HG02973 (cell line): ENCODE measurements around the gene CBY2.
"Not testable (repeated sequence)": the region's sequence is repeated elsewhere in the genome, so short reads cannot be mapped to it uniquely, and the experiment has no call there.

Source experiments
- ATAC-seq: cut with Tn5 transposase; IDR thresholded peaks from one replicate; pipeline ENCODE4 v1.9.1; 2021; ENCODE audit warnings: moderate library complexity; ENCODE audit not compliant: unreplicated experiment

The CBY2 gene

DNA sequence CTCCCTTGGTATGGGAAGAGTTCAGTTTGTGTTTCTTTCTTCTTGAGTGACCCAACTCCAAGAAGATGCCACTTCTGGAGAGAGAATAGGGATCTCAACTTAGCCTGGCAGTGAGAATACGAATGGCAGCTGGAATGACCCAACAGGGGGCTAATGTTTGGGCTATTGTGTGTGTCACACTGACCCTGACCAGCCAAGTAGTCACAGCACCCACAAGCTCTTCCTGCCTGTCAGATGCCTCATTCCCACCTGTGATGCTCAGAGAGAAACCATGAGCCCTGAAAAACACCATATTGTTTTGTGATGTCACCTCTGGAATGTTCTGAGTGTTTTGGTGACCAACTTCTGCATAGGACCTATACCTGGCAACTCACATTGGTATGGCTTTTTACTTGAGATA is at the start of gene CBY2:
Gene CBY2, plus strand, starts transcription at position 233 of the 400 bp plus-strand sequence. Its CDS starts 71 bp downstream, at position 304.
- no peak for ATAC-seq

GRCh38 chr13:45654633-45655349 is 47.3 kb upstream of the CBY2 start:
- no peak for ATAC-seq

GRCh38 chr13:45658586-45659235 is 43.4 kb upstream of the CBY2 start:
- ATAC-seq = no peak

GRCh38 chr13:45659536-45659935 is 42.6 kb upstream of the CBY2 start:
- no peak for ATAC-seq

- not testable (repeated sequence) for ATAC-seq
Observed at GRCh38 chr13:45660458-45660857, 41.7 kb upstream of the CBY2 start.

DNA sequence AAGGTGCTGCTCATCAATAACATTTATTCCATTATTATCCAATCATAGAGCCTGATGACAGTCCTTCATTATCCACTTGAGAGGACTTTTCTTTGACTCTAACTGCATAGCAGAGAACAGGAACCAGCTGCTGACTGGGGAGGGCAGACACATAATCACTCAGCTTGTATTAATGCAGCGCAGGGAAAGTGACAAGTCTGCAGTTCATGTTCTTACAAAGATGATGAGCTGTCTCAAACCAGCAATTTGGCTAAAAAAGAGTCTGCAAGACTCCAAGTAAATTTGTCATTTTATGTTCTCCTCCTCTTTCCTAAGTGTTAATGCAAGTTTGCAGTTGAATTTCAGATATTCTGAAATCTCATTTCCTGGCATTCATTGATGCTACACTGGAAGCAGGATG is 40.0 kb upstream of the CBY2 start:
- no peak for ATAC-seq

DNA sequence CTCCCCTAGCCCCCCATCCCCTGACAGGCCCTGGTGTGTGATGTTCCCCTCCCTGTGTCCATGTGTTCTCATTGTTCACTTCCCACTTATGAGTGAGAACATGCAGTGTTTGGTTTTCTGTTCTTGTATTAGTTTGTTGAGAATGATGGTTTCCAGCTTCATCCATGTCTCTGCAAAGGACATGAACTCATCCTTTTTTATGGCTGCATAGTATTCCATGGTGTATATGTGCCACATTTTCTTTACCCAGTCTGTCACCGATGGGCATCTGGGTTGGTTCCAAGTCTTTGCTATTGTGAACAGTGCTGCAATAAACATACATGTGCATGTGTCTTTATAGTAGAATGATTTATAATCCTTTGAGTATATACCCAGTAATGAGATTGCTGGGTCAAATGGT is 39.2 kb upstream of the CBY2 start:
- ATAC-seq = not testable (repeated sequence)

- not testable (repeated sequence) for ATAC-seq
Observed at GRCh38 chr13:45669626-45670025, 32.5 kb upstream of the CBY2 start.

DNA sequence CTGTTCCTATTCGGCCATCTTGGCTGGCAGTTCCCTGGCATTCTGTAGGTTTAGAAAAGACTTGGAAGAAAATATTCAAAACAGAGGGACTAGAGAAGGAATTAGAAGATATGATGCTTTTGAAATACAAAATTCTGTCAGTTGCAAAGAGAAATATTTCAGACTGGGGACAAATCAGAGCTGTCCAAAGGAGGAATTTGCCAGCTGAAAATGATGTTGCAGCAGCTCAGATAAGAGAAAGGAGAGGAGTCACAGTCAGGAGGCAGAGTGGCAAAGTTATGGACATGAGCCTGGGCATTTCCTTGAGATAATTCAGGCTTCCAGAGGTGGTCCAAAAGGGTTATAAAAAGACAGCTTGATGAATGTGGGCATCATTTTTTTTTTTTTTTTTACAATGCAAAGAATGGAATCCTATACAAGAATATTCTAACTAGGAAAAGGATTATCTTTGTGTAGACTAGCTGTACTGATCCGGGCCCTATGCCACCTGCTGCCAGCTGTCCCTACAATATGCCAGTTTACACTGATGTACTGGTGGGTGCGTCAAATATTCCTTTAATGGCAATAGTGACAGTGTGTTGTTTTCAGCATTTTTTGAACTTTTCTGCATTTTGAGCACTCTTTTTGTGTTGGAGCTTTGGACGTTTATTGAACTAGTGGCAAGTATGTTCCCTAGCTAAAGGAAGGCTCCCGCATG is 31.8 kb upstream of the CBY2 start:
- ATAC-seq = no peak

DNA sequence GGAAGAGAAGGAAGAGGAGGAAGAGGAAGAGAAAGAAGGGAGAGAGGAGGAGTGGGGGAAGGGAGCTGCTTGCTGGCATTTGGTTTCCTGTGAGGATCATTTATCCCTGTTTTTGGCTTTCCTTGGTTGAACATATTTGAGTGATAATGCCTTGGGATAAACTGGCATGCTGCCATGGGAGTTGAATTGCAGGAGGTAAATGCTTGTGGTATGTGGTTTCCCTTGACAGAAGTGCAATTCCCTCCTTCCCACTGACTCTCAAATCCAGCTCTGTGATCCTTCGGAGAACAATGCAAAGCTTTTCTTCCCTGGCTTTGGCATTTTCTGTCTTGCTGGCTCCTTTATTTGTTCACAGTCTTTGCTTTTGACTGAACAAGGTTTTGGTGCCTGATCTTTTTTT is 27.2 kb upstream of the CBY2 start:
- no peak for ATAC-seq

DNA sequence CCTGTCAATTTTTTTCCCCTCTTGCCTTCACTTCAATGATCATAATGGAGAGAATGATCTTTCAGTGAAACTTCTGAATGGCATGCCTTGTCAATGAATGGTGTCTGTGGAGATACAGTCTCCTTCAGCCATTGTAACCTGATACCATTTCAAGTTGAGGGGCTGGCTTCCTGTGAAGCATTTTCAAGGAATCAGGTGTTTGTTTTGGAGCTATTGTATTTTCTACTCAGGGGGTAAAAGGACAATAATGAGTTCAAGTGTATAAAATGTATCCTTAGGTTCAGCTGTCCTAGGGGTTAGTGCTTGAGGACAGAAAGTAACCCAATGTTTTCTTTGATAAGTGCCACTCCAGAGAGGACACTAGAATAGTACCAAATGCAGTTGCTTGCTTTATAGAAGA is 23.8 kb upstream of the CBY2 start:
- ATAC-seq = no peak

- no peak for ATAC-seq
Observed at GRCh38 chr13:45681113-45681512, 21.0 kb upstream of the CBY2 start.

GRCh38 chr13:45682494-45683008 is 19.6 kb upstream of the CBY2 start:
- no peak for ATAC-seq

DNA sequence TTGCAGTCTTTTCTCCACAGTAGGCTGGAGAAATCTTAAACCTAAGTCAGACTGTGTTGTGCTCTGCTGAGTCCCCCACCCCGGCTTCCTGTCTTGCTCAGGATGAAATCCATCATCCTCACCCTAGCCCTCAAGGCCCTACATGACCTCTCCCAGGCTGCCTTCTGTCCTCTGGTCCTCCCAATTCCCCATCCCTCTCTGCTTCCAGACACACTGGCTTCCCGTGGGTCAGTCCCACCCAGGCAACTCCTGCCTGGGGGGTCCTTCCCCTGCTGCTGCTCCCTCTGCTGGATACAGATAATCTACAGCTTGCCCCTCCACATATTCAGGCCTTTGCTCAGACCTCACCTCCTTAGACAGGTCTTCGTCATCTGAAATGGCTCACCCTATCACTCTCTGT is 18.4 kb upstream of the CBY2 start:
- ATAC-seq = no peak

- no peak for ATAC-seq
Observed at GRCh38 chr13:45688577-45688976, 13.5 kb upstream of the CBY2 start.

- no peak for ATAC-seq
Observed at GRCh38 chr13:45690636-45691035, 11.5 kb upstream of the CBY2 start.

GRCh38 chr13:45691251-45691650 is 10.9 kb upstream of the CBY2 start:
- no peak for ATAC-seq

- no peak for ATAC-seq
Observed at GRCh38 chr13:45691667-45692066, 10.5 kb upstream of the CBY2 start.

- peak; percentile 68 for ATAC-seq
Observed at GRCh38 chr13:45695198-45695730, 6.9 kb upstream of the CBY2 start.

DNA sequence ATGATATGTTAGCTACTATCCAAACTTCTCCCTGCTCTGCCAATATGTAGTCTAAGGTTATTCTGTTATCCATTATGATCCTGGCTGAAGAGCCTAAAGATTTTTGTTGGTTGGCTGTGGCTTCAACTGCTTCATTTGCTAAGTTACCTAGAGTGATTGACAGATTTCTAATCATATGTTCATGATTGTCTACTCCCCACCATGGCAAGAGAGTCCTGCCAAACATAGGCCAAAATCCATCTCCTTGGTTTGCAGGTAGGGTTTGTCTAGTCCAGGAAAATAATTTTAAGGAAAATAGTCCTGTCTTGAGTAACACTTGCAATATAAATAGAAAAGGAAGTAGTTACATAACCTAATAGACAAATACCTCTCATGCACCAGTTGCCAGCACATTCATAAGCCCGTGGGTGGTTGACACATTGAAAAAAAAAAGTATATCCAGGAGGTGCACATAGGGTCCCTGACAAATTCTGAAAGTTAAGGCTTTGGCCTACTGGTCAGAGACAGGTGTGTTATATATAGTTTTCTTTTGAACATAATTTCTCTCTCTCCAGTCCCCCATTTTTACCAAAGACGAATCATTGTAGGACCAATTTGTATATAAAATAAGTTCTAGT is 5.4 kb upstream of the CBY2 start:
- no peak for ATAC-seq
